HepG2 (cell line): Measurements from ENCODE around the gene SRP68. TPM values are rescaled to one million over a fixed set of nuclear protein-coding genes. Genes with fewer than 3 reads are reported as not detected.

Experiments
- ATF1 ChIP-seq: IDR thresholded peaks from 2 replicates; pipeline ENCODE4 v1.6.1; 2016; ENCODE audit warnings: mild to moderate bottlenecking, control low read depth
- BRCA1 ChIP-seq: sonication (generic); formaldehyde crosslinking; IDR thresholded peaks from 2 replicates; pipeline ENCODE4 v1.4.0; 2020; ENCODE audit warnings: missing genetic modification reagents
- GATA4 ChIP-seq: sonication (generic); IDR thresholded peaks from 2 replicates; pipeline ENCODE4 v1.6.1; 2016; ENCODE audit warnings: antibody characterized with exemption, low read depth, borderline replicate concordance
- MED8 ChIP-seq: sonication (generic); formaldehyde crosslinking; IDR thresholded peaks from 2 replicates; pipeline ENCODE4 v1.8.1; 2023; ENCODE audit warnings: mild to moderate bottlenecking, missing genetic modification reagents; ENCODE audit not compliant: insufficient replicate concordance
- MLXIP ChIP-seq: sonication (generic); formaldehyde crosslinking; IDR thresholded peaks from 2 replicates; pipeline ENCODE4 v1.9.0; 2021; ENCODE audit warnings: missing genetic modification reagents, borderline replicate concordance
- NFIB ChIP-seq: sonication (generic); formaldehyde crosslinking; IDR thresholded peaks from 2 replicates; pipeline ENCODE4 v1.9.0; 2021; ENCODE audit warnings: missing genetic modification reagents, mild to moderate bottlenecking, borderline replicate concordance
- polyA plus RNA-seq, 8 experiments: library from polyadenylated mRNA; depleted of rRNA in 3 of 8; stranded (reverse) in 7 of 8; unstranded in 1 of 8; fragments of >200 nt; fragmentation: Illumina TruSeq in 4 of 8; extraction: Trizol in 4 of 8; gene quantifications; 2 replicates each; pipeline versions ENCODE4 v1.2.1 to v1.2.3, GENCODE V29; 2011 to 2016; ENCODE audit warnings: low read depth in 4 of 8, missing spikeins in 1 of 8, mixed read lengths in 1 of 8; ENCODE audit not compliant: insufficient read depth in 1 of 8
- total RNA-seq, 5 experiments: library from RNA; depleted of rRNA; stranded (reverse); fragments of >200 nt; fragmentation: Illumina TruSeq; extraction: Trizol; gene quantifications; 2 replicates each; pipeline ENCODE4 v1.2.3, GENCODE V29; 2016; ENCODE audit warnings: low read depth in 1 of 5
- TF ChIP-seq, protein P1 (sequence below): sonication (generic); formaldehyde crosslinking; IDR thresholded peaks from 2 replicates; pipeline ENCODE4 v1.4.0; 2020; ENCODE audit warnings: mild to moderate bottlenecking, missing genetic modification reagents
- TF ChIP-seq, protein P2 (sequence below): IDR thresholded peaks from 2 replicates; pipeline ENCODE4 v1.6.1; 2018; ENCODE audit warnings: missing genetic modification reagents, mild to moderate bottlenecking, missing compliant biosample characterization

The SRP68 gene
- total and polyA plus RNA-seq, 2 of the 13 experiments (the other 11 are each of a cell fraction or from before 2014, with no cell fraction given), result 39.8 to 74.3 TPM

DNA sequence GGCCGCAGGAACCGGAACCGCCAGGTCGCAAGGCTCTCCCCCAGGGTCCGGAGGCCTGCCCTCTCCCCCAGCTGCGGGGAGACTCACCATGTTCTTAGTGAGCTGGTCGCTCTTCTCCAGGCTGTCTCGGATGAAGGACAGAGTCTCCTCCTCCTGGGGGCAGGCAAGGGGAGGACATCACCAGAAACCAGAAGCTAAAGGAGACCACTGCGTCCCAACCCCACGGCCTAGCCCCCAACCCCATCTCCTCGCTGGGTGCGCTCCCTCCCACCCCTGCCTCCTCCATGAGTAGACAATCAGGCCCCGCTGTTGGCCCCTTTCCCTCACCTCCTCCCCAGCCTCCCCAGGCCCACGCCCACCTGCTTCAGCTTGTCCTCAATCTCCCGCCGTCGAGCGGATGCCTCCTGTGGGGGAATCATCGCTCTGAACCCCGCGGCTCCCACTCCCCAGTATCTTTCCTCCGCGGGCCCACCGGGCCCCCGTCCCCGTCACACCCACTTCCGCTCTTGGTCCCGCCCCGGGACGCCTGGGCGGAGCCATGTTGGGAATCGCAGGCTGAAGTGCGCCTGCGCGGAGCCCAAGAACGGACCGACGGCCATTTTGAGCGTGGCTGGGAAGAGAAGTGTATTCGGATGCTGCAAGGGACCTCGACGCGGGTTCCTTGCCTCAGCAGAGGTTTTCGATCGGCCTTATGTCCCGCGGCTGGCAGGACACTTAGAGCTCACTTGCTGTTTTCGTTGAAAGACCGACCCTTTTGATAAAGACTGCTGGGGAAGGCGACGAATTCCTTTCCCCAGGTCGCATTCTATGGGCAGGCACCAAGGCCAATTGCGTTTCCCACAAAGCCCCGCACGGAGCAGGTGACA lies 31.2 kb upstream of the SRP68 start, which contains the start of gene EXOC7 (continued):
- TF ChIP-seq, protein P1, sequence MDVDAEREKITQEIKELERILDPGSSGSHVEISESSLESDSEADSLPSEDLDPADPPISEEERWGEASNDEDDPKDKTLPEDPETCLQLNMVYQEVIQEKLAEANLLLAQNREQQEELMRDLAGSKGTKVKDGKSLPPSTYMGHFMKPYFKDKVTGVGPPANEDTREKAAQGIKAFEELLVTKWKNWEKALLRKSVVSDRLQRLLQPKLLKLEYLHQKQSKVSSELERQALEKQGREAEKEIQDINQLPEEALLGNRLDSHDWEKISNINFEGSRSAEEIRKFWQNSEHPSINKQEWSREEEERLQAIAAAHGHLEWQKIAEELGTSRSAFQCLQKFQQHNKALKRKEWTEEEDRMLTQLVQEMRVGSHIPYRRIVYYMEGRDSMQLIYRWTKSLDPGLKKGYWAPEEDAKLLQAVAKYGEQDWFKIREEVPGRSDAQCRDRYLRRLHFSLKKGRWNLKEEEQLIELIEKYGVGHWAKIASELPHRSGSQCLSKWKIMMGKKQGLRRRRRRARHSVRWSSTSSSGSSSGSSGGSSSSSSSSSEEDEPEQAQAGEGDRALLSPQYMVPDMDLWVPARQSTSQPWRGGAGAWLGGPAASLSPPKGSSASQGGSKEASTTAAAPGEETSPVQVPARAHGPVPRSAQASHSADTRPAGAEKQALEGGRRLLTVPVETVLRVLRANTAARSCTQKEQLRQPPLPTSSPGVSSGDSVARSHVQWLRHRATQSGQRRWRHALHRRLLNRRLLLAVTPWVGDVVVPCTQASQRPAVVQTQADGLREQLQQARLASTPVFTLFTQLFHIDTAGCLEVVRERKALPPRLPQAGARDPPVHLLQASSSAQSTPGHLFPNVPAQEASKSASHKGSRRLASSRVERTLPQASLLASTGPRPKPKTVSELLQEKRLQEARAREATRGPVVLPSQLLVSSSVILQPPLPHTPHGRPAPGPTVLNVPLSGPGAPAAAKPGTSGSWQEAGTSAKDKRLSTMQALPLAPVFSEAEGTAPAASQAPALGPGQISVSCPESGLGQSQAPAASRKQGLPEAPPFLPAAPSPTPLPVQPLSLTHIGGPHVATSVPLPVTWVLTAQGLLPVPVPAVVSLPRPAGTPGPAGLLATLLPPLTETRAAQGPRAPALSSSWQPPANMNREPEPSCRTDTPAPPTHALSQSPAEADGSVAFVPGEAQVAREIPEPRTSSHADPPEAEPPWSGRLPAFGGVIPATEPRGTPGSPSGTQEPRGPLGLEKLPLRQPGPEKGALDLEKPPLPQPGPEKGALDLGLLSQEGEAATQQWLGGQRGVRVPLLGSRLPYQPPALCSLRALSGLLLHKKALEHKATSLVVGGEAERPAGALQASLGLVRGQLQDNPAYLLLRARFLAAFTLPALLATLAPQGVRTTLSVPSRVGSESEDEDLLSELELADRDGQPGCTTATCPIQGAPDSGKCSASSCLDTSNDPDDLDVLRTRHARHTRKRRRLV (CRISPR knock-in tag), result no peak
- TF ChIP-seq, protein P2, sequence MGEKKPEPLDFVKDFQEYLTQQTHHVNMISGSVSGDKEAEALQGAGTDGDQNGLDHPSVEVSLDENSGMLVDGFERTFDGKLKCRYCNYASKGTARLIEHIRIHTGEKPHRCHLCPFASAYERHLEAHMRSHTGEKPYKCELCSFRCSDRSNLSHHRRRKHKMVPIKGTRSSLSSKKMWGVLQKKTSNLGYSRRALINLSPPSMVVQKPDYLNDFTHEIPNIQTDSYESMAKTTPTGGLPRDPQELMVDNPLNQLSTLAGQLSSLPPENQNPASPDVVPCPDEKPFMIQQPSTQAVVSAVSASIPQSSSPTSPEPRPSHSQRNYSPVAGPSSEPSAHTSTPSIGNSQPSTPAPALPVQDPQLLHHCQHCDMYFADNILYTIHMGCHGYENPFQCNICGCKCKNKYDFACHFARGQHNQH, result peak; percentile 73; the same call in 1 of the 2 replicates
- TF ChIP-seq GATA4 (no peak), BRCA1 (CRISPR knock-in tag) (no peak), NFIB (CRISPR knock-in tag) (no peak), MED8 (CRISPR knock-in tag) (no peak), MLXIP (CRISPR knock-in tag) (no peak), ATF1 (no peak; the same call in 1 of the 2 replicates)
